ENCODE results near the gene FLT4. TPM values are rescaled to one million over a fixed set of nuclear protein-coding genes. Genes with fewer than 3 reads are reported as not detected.

Gene FLT4
- total RNA-seq, 1 experiment from 2014 or later = 0.10 TPM

GRCh38 chr5:180647465-180647864 is 1.9 kb downstream of the FLT4 start:
- Histone ChIP-seq H3K27me3 (peaks cover 51% of the 10 kb centered on the region), H3K4me3 (no peak overlapping the region), H3K36me3 (no peaks in the 10 kb centered on the region), H3K9me3 (no peaks in the 10 kb centered on the region)
- no peak for DNase-seq

- no peak overlapping the region for H3K4me3 ChIP-seq
- no peak for DNase-seq
- peaks cover 47% of the 10 kb centered on the region for H3K27me3 ChIP-seq
- H3K36me3 ChIP-seq = no peaks in the 10 kb centered on the region
- no peaks in the 10 kb centered on the region for H3K9me3 ChIP-seq
These were observed 2.5 kb downstream of the FLT4 start for GRCh38 chr5:180646963-180647305.

- no peak for DNase-seq
- H3K4me3 ChIP-seq = no peak overlapping the region
- peaks cover 42% of the 10 kb centered on the region for H3K27me3 ChIP-seq
- H3K9me3 ChIP-seq = no peaks in the 10 kb centered on the region
- no peaks in the 10 kb centered on the region for H3K36me3 ChIP-seq
These were observed 3.0 kb downstream of the FLT4 start for GRCh38 chr5:180646289-180646962.

- Histone ChIP-seq H3K9me3 (no peaks in the 10 kb centered on the region), H3K27me3 (peaks cover 33% of the 10 kb centered on the region)
- no peak for DNase-seq
These were observed 3.9 kb downstream of the FLT4 start for GRCh38 chr5:180645274-180646204.

GRCh38 chr5:180644825-180645273 is 4.6 kb downstream of the FLT4 start:
- peaks cover 27% of the 10 kb centered on the region for H3K27me3 ChIP-seq
- H3K36me3 ChIP-seq = no peaks in the 10 kb centered on the region
- no peak for DNase-seq
- no peak overlapping the region for H3K4me3 ChIP-seq
- H3K9me3 ChIP-seq = no peaks in the 10 kb centered on the region

More at GRCh38 chr5:180645274-180646204, 3.9 kb downstream of the FLT4 start:
- no peaks in the 10 kb centered on the region for H3K36me3 ChIP-seq
- no peak overlapping the region for H3K4me3 ChIP-seq

- Histone ChIP-seq H3K9me3 (no peaks in the 10 kb centered on the region), H3K4me3 (no peak overlapping the region), H3K27me3 (peaks cover 23% of the 10 kb centered on the region), H3K36me3 (no peaks in the 10 kb centered on the region)
- no peak for DNase-seq
These were observed 5.1 kb downstream of the FLT4 start for GRCh38 chr5:180644129-180644824.

- no peaks in the 10 kb centered on the region for H3K36me3 ChIP-seq
- H3K9me3 ChIP-seq = no peaks in the 10 kb centered on the region
- no peak for DNase-seq
- H3K4me3 ChIP-seq = no peak overlapping the region
- peaks cover 13% of the 10 kb centered on the region; the same call in 1 of the 2 replicates for H3K27me3 ChIP-seq
These were observed 6.1 kb downstream of the FLT4 start for GRCh38 chr5:180643191-180643851.

GRCh38 chr5:180642779-180643178 is 6.6 kb downstream of the FLT4 start:
- peaks cover 10% of the 10 kb centered on the region; the same call in 1 of the 2 replicates for H3K27me3 ChIP-seq
- no peaks in the 10 kb centered on the region for H3K36me3 ChIP-seq
- H3K4me3 ChIP-seq = no peak overlapping the region
- DNase-seq = no peak
- no peaks in the 10 kb centered on the region for H3K9me3 ChIP-seq

GRCh38 chr5:180642181-180642775 is 7.1 kb downstream of the FLT4 start:
- no peak overlapping the region for H3K4me3 ChIP-seq
- H3K27me3 ChIP-seq = peaks cover 10% of the 10 kb centered on the region; the same call in 1 of the 2 replicates
- no peaks in the 10 kb centered on the region for H3K9me3 ChIP-seq
- no peak for DNase-seq
- H3K36me3 ChIP-seq = no peaks in the 10 kb centered on the region

GRCh38 chr5:180641566-180641900 is 7.9 kb downstream of the FLT4 start:
- peaks cover 10% of the 10 kb centered on the region; the same call in 1 of the 2 replicates for H3K27me3 ChIP-seq
- no peaks in the 10 kb centered on the region for H3K9me3 ChIP-seq
- H3K4me3 ChIP-seq = no peak overlapping the region
- DNase-seq = no peak
- H3K36me3 ChIP-seq = no peaks in the 10 kb centered on the region

GRCh38 chr5:180640861-180641565 is 8.4 kb downstream of the FLT4 start:
- Histone ChIP-seq H3K9me3 (no peaks in the 10 kb centered on the region), H3K27me3 (peaks cover 10% of the 10 kb centered on the region; the same call in 1 of the 2 replicates), H3K4me3 (no peak overlapping the region), H3K36me3 (no peaks in the 10 kb centered on the region)
- DNase-seq = no peak

- DNase-seq = no peak
- H3K4me3 ChIP-seq = no peak overlapping the region
- no peaks in the 10 kb centered on the region for H3K36me3 ChIP-seq
- H3K9me3 ChIP-seq = no peaks in the 10 kb centered on the region
- peaks cover 10% of the 10 kb centered on the region; the same call in 1 of the 2 replicates for H3K27me3 ChIP-seq
These were observed 8.9 kb downstream of the FLT4 start for GRCh38 chr5:180640611-180640860.

- no peaks in the 10 kb centered on the region for H3K9me3 ChIP-seq
- H3K27me3 ChIP-seq = peaks cover 10% of the 10 kb centered on the region; the same call in 1 of the 2 replicates
- no peaks in the 10 kb centered on the region for H3K36me3 ChIP-seq
- no peak overlapping the region for H3K4me3 ChIP-seq
- DNase-seq = peak; percentile 4
These were observed 9.4 kb downstream of the FLT4 start for GRCh38 chr5:180639741-180640610.

GRCh38 chr5:180639287-180639686 is 10.1 kb downstream of the FLT4 start:
- no peaks in the 10 kb centered on the region for H3K9me3 ChIP-seq
- H3K4me3 ChIP-seq = no peak overlapping the region
- no peaks in the 10 kb centered on the region for H3K36me3 ChIP-seq
- no peak for DNase-seq
- H3K27me3 ChIP-seq = peaks cover 10% of the 10 kb centered on the region; the same call in 1 of the 2 replicates
